HG03064 (cell line): Measurements from ENCODE around the gene ZC3HAV1.
A peak's percentile ranks its signal among the peaks of the same experiment; 100 is the strongest.
"Not testable (repeated sequence)": the region's sequence is repeated elsewhere in the genome, so short reads cannot be mapped to it uniquely, and the experiment has no call there.

Experiments used
- ATAC-seq: cut with Tn5 transposase; IDR thresholded peaks from one replicate; pipeline ENCODE4 v1.9.1; 2021; ENCODE audit warnings: low read depth; ENCODE audit not compliant: unreplicated experiment

The ZC3HAV1 gene

DNA sequence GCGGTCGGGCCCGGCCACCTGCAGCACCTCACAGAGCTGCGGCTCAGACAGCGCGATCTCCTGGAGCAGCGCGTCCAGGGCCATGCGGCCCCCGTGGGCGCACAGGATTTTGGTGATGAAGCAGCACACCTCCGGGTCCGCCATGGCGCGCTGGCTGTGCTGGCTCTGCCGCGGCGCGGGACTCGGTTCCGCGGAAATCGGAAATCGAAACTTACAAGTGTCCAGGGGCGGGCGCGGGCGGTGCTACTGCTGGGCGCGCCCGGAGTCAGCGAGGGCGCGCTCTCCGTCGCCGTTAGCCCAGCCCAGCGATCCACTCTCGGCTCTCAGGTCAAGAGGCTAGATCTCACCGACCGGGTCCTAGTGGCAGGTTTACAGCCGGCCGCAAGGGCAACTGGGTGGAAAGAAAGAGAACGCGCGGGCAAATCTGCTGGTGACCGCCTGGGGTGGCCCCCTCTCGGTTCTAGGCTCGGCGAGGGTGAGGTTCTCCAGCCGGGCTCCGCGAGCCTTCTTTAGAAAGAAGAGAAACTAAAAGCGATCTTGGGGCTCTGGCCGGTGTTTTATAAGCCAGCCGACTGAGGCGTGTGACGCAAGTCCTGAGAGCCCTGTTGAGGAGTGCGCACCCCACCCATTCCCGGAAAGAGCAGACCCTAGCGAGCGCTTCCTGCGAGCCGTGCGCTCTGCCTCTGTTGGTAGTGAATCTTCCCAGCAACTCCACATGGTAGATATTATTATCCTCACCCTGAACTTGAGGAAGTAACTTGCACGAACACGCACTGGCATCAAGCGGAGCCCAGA, at the start of gene ZC3HAV1:
Gene ZC3HAV1 (minus strand): TSS at position 533 of the 795 bp plus-strand sequence. CDS start 389 bp downstream, at position 144.
- ATAC-seq = peak; percentile 58

DNA sequence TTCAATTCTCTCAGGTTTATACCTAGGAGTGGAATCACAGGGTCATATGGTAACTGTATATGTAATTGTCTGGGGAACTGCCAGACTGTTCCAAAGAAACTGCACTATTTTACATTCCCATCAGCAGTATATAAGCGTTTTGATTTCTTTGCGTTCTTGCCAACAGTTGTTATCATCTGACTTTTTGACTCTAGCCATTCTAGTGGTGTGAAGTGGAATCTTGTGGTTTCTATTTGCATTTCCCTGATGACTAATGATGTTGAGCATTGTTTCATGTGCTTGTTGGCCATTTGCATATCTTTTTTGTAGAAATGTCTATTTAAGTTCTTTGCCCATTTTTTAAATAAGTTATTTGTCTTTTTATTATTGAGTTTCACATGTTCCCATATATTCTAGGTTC, 44.3 kb upstream of the ZC3HAV1 start:
- ATAC-seq = no peak

DNA sequence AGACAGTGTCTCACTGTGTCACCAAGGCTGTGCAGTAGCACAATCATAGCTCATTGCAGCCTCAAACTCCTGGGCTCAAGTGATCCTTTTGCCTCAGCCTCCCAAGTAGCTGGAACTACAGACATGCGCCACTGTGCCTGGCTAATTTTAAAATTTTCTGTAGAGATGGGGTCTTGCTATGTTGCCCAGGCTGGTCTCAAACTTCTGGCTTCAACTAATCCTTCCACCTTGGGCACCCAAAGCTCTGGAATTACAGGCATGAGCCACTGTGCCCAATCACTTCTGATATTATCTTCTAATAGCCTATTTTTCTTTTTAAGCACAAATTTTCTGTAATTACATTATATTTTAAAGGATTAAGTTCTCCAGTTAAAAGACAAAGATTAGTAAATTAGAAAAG, 42.6 kb upstream of the ZC3HAV1 start:
- no peak for ATAC-seq

DNA sequence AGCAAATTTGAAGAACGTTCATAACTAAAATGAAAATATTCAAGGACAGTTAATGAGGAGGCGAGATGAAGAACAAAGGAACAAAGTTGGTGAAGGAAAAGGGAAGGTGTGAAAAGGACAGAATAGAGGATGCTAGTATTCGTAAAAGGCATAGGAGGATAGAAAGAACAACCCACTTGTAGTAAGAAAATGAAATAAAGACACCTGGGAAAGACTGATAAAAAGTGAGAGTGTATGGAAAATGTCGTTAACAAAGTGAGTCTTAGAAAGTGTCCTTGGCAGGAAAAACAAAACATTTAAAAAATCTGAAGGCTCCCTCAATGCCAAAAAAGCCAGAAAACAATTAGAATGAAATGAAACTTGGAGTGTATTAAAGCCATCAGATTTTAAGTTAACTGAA, 29.6 kb upstream of the ZC3HAV1 start:
- ATAC-seq = no peak

DNA sequence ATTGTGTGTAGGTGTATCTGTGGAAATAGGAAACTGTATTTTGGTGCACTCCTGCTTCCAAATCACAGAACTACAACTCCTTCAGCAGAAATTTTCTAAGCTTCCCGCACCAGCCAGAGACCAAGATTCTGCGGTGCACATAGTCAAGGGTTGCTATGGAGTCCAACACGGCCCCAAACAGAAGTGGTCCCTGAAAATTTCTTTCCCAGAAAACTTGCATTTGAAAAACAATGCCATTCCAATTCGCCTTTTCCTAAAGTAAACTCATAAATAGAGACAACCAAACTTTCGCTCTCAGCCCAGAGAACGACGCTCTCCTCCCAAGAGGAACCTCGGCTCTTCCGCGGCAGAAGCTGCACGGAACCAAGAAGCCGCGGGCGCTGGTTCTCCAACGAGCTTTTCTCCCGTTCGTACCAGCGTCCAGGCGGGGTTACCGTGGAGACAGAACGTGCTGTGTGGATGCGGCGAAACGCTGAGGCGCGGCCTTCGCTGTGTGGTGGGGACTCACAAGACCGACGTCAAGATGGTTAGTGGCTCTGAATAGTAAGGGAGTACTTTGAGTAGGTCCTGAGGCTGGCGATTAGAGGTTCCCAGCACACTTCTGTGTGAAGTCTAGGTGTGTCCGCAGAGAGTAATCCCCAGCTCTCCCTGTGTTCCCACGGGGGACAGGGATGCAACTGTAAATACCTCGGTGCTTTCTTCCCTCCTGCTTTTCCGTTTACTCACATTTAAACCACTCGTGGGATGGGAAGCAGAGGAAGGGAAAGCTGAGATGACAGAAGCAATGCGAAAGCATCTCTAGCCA, 24.0 kb upstream of the ZC3HAV1 start:
- peak; percentile 96 for ATAC-seq

DNA sequence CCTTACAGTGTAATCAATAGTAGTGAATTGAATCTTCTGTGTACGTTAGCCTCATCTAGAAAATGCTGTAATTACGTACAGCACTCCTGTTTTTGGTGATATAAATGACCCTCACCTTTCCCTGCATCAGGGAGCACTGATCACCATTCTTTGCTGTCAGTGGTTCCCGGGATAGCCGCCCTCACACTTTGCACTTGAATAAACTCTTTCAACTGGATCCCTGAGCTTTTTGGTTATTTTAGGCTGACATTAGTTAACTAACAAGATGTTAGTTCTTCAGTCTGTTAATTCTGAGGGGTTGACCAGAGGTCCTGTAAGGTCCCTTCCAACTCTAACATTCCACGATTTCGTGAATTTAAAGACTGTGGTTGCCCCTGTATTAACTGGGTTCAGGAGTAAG, 23.4 kb upstream of the ZC3HAV1 start:
- no peak for ATAC-seq

DNA sequence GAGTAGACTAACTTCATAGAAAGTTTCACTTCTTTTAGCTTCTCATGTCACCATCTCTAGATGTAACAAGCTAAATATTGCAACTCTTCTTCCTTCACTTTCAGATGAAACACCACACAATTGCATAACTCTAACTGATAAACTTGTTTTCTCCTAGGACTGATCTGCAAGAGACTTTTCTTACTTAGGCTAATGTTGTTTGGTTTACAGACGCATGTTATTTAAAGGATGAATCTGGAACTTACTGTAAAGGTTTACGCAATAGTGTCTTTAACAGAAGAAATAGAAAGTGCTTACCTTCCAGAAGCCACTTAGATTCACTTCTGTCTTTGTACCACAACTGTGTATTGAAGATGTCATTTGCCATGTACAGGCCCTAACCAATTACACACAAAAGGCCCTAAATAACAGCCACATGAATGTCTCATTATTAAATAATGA, 22.1 kb upstream of the ZC3HAV1 start:
- no peak for ATAC-seq

DNA sequence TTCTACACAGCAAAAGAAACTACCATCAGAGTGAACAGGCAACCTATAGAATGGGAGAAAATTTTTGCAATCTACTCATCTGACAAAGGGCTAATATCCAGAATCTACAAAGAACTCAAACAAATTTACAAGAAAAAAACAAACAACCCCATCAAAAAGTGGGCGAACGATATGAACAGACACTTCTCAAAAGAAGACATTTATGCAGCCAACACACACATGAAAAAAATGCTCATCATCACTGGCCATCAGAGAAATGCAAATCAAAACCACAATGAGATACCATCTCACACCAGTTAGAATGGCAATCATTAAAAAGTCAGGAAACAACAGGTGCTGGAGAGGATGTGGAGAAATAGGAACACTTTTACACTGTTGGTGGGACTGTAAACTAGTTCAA, 20.3 kb upstream of the ZC3HAV1 start:
- not testable (repeated sequence) for ATAC-seq

DNA sequence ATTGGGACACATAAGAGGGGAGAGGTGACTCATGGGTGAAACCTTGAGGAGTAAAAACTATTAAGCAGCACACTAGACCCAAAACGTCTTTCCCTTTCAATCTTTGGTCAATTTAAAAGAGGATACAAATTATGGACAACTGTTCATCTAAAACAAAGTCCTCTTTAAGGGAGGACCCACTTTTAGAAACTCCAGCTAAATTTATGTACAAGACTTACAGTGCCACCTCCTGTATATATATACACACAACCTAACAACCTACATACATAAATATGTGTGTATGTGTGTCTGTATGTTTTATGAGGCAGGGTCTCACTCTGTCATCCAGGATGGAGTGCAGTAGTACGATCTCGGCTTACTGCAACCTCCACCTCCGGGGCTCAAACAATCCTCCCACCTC, 18.1 kb upstream of the ZC3HAV1 start:
- ATAC-seq = no peak

DNA sequence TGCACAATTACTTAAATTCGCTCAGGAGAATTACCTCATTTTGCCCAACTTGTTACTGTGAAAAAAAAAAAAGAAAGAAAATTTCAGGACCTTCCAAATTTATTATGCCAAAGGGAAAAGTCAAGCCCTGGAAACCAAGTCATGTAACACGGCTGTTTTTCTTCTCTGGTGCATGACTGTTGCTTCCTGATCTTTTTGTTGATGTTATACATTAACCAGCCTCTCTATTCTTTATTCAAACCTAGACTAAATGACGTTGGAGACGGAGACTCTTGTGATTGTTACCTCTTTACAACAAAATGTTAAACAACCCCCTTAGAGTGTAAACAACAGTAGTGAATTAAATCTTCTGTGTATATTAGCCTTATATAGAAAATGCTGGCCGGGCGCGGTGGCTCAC, 16.1 kb upstream of the ZC3HAV1 start:
- no peak for ATAC-seq

DNA sequence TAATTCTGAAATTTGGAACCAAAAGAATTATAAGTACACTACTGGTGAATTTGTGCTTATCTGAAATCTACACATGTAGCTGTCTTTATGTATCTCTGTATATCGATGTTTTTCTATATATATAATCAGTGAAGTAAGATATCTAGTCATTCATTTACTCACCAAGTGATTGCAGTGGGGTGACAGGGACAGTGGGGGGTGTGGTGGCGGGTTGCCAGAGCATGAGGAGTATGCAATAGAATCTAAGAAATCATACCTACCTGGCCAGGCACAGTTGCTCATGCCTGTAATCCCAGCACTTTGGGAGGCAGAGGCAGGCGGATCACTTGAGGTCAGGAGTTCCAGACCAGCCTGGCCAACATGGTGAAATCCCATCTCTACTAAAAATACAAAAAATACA, 15.5 kb upstream of the ZC3HAV1 start:
- ATAC-seq = not testable (repeated sequence)

DNA sequence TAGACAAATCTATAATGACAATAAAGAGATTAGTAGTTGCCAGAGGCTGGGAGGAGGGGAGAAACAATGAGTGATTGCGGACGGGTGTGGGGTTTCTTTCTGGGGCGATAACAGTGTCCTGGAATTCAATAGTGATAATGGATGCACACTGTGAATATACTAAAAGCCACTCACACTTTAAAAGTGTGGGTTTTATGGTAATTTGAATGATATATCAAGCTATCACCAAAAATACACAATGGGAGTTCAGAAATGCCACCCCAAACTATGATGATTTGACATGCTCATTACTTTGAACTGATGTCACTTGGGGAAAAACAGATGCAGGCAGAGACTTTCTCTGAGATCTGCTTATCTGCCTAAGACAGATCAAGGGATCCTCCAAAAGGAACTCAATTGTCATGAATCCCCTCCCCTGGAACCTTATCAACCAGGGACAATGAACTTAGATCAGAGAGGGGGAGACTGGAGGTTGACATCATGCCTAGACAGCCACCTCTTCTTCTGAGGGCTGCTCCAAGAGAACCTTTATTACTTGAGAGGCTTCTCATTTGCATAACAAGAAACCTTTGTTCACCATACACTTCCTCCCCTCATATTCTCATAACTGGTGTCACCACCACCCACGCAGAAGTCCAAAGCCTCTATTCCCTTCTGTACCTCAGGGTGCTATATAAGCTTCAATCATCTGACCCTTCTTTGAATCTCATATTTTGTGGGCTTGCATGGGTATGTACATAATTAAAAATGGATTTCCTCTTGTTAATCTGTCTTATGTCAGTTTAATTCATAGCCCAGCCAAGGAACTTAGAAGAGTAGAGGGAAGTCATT, 14.8 kb upstream of the ZC3HAV1 start:
- no peak for ATAC-seq

DNA sequence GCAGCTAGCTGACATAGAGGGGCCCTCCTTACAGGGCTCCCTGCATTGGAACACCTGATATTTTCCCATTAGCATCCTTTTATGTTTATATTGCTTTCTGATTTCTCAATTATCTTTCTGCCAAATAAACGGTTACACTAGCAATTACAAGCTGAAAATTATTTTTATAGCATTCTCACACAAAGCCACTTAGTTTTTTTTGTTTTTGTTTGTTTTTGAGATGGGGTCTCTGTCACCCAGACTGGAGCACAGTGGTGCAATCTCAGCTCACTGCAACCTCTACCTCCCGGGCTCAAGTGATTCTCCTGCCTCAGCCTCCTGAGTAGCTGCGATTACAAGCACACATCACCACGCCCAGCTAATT, 9.9 kb upstream of the ZC3HAV1 start:
- no peak for ATAC-seq

DNA sequence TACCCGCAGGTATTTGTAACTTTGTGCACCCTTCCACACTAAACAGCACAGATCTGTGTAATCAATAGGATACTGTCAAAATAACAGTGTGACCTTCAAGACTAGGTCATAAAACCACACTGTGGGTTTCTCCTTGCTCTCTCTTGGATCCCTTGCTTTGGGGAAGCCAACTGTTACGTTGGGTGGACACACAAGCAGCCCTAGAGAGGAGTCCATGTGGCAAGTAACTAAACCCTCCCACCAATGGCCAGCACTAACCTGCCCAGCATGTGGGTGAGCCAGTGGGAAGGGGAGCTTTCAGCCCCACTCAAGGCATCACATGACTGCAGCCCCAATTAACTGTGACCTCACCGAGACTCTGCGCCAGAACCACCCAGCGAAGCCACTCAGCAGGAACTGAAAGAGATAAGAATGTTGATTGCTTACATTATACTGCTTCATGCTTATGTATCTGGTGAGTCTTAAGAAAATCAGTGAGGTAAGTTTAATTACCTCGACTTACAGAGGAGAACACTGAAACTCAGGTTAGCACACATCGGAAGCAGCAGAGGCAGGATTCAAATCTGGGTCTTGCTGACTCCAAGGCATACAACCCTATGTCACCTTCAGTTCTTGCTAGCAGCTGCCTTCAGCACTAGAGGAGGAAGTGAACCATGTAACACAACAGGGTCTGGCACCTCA, 9.4 kb upstream of the ZC3HAV1 start:
- ATAC-seq = peak; percentile 81

DNA sequence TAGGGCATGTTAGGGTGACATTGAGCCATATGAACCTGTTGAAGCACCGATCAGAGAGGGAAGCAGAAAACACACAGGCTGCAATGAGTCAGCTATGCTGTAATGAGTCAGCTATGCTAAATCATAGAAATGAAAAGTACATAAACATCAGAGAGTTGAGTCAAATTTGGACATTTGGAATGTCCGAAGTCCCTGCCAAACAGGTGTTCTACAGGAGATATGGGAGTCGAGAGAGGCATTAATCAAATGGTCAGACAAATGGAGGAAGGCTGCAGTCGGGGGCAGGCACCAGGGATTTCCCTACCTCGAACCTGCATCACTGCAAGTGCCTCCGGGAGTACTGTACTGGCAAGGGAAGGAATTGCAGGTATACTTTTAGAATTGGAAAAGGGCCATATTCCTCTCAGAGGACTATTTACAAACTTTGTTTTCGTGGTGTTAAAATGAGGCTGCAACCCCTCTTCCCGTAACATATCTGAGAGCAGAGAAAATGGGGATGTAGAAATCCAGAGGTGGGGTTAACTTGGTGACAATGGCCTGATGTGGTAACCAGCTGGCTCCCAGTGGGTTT, 8.8 kb upstream of the ZC3HAV1 start:
- ATAC-seq = peak; percentile 59

DNA sequence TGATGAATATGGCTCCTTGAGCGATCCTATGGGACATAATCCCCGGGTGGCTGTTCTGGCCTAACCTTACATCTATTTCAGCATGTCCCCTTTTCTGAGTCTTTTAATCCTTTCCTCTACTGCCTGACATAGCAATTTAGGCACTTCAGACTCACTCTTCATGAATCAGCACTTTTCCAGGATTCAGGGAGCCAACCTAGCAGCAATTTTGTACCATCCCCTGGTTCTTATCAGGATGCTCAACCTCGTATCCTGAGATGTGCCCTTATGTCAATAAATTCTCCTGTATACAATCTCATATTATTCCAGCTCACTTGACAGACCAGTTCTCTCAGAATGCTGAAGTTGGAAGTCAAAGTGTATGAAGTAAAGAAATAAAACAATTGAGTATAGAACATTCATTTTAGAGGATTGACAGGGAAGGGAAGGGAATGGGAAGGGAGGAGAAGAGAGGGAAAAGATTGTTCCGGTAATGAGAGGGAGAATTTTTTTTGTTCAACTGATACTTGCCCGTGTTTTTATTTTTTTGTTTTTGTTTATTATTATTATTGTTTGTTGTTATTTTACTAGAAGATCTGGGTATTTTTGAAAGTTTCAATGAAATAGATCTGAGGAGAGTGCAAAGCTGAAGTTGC, 8.2 kb upstream of the ZC3HAV1 start:
- no peak for ATAC-seq

DNA sequence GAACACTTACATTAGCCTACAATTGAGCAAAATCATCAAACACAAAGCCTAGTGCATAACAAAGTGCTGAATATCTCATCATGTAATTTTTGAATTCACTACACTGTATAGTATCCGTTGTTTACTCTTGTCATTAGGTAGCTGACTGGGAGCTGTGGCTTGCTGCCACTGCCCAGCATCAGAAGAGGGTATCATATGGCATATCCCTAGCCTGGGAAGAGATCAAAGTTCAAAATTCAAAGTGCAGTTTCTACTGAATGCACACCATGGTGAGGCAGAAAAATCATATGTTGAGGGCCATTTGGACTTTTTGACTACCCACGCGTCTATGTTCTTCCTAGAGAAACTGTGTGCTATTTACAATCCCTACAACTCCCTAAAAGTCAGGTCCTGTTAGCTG, 7.5 kb upstream of the ZC3HAV1 start:
- no peak for ATAC-seq

DNA sequence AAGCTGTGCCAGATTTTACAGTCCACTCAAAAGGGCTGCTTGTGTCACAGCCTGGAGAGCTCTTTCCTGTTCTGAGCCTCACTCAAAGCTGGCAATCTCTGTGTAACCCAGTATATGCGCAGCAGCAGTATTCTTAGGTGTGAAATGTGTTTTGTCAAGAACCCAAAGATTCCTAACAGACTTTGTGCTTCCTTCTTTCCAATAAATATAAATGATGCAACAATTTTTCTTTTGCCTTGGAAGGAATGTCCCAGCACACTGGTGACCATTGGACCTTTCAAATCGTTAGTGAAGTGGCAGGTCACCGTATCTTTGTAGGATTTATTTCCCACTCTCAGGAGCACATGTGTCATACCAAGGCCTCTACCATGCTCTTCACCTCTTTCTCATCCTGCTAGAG, 5.6 kb upstream of the ZC3HAV1 start:
- no peak for ATAC-seq

DNA sequence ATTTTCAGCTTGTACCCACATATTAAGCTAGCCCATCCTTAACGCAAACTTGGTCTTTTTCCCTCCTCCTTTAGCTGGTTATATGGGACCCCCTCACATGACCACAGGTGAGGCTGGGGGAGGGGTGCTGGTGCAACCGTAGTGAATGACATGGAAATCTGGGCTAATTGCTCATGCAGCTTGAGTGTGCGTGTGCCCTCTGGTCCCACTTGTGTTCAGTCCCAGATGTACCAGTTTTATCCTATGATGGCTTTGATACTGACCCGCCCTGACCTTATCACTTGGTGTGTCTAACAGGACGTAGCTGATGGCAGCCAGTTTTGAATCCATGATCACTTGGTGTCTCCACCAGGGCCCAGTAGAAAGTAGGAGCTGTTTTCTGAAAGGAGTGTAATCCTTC, 5.1 kb upstream of the ZC3HAV1 start:
- ATAC-seq = no peak

DNA sequence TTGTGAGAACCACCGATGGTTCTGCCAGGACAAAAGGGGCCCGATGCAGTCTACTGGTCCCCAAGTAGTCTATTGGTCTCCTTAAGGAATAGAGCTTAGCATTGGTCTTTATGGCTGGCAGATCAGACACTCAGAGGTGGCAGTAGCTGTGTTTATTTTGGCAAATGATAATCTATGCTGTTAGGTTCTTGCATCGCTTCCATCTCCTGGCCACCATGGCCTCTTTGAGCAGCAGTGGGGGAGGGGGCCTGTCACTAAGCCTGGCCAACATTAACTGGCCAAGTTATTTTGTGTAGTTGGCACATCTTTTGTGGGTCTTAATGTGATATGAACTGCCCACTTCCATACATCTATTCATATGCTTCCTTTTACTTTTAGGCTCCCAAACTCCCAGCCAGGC, 4.5 kb upstream of the ZC3HAV1 start:
- no peak for ATAC-seq
